ENCODE measurements around the gene XYLT2. TPM values are rescaled to one million over a fixed set of nuclear protein-coding genes. Genes with fewer than 3 reads are reported as not detected.

The XYLT2 gene
- total and polyA plus RNA-seq, 2 of the 13 experiments (the other 11 are each of a cell fraction or from before 2014, with no cell fraction given), result 17.0 to 22.1 TPM

DNA sequence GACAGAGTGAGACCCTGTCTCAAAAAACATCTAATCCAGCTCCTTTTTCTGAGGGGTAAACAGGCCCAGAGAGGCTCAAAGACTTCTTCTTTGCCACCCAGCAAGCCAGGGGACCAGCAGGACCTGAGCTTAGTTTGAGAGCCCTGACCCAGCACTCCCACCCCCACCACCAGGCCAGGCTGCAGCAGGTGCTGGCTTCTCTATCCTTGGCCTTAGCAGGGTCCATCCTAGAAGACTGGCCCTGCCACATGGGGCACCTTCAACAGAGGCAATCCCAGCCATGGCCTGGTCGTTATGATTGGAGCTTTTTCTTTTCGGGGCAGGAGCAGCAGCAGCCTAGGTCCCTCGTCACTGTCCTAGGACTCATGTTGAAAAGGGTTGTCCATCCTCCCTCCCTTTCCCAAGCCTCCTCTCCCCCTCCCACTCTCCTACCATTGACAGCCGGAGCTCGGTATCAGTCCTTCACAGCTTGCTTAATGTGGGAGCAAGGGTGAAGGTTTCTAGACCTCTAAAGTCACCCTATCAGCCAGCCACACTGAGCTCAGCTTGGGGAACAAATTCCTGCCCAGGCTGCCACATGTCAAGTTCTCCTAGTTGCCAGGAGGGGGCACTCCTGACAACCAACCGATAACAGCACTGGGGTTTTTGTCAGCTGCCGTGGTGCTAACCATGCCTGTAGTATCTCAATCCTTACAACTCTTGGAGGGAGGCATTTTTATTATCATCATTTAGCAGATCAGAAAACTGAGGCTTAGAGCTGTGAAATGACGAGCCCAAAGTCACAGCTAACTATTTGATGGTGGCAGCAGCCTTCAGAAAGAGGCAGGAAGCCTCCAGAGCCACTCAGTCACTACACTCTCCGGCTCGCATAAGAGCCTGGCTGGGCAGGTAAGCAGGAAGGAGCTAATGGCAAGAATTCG is 15.9 kb downstream of the XYLT2 start (continued):
- TF ChIP-seq, protein P1, sequence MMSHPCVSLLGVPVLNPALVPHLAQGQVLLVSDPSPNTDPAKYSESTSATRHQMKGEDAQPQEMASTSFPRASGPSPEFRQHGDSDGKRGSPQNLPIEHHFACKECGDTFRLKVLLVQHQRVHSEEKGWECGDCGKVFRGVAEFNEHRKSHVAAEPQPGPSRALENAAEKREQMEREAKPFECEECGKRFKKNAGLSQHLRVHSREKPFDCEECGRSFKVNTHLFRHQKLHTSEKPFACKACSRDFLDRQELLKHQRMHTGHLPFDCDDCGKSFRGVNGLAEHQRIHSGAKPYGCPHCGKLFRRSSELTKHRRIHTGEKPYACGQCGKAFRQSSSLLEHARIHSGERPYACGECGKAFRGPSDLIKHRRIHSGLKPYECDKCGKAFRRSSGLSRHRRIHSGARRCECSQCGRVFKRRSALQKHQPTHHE (CRISPR knock-in tag; IDR thresholded peaks at IDR 0.05; ENCODE audit: borderline replicate concordance), result no peak
- TF ChIP-seq BORCS8-MEF2B (CRISPR knock-in tag; IDR thresholded peaks at IDR 0.05), result no peak; the same call in 1 of the 2 replicates
- TF ChIP-seq ZFP37 (CRISPR knock-in tag; IDR thresholded peaks at IDR 0.05; ENCODE audit: borderline replicate concordance), result no peak
- no peak; the same call in 1 of the 2 replicates for TF ChIP-seq CBX5 (CRISPR knock-in tag; IDR thresholded peaks at IDR 0.05; ENCODE audit: borderline replicate concordance)
- no peak for TF ChIP-seq TOPORS (CRISPR knock-in tag; IDR thresholded peaks at IDR 0.05)
- TF ChIP-seq ZSCAN22 (CRISPR knock-in tag; IDR thresholded peaks at IDR 0.05), result no peak
- no peak for TF ChIP-seq ATF1 (CRISPR knock-in tag; IDR thresholded peaks at IDR 0.05)
- peak; percentile 88 for TF ChIP-seq SSRP1 (CRISPR knock-in tag; IDR thresholded peaks at IDR 0.05)
- TF ChIP-seq ZNF766 (CRISPR knock-in tag; IDR thresholded peaks at IDR 0.05; ENCODE audit: borderline replicate concordance), result 0 out of 2 replicates have a peak, but pooled peaks have one; percentile 12
- no peak for TF ChIP-seq CHD2 (IDR thresholded peaks at IDR 0.05; ENCODE audit: low read depth, low read length)
- TF ChIP-seq NFE2L2 (IDR thresholded peaks at IDR 0.05; ENCODE audit: low read length), result no peak
- TF ChIP-seq EP300 (IDR thresholded peaks at IDR 0.05; ENCODE audit: low read depth in 2 of 2, low read length in 2 of 2), result no peak
- no peak for TF ChIP-seq EP300 (CRISPR knock-in tag; IDR thresholded peaks at IDR 0.05; ENCODE audit: borderline replicate concordance)
- TF ChIP-seq RBAK (CRISPR knock-in tag; IDR thresholded peaks at IDR 0.05), result no peak
- TF ChIP-seq MED1 (CRISPR knock-in tag; IDR thresholded peaks at IDR 0.05), result no peak
- peak; percentile 27; the same call in 1 of the 2 replicates for TF ChIP-seq SPEN (CRISPR knock-in tag; IDR thresholded peaks at IDR 0.05; ENCODE audit: low read depth)
- TF ChIP-seq ZNF780A (CRISPR knock-in tag; IDR thresholded peaks at IDR 0.05), result no peak
- no peak for TF ChIP-seq AHR (CRISPR knock-in tag; IDR thresholded peaks at IDR 0.05)
- no peak for TF ChIP-seq TARDBP (CRISPR knock-in tag; IDR thresholded peaks at IDR 0.05)
- 0 out of 2 replicates have a peak, but pooled peaks have one; percentile 40 for TF ChIP-seq ZNF614 (CRISPR knock-in tag; IDR thresholded peaks at IDR 0.05; ENCODE audit: borderline replicate concordance)
- TF ChIP-seq TGIF2 (CRISPR knock-in tag; IDR thresholded peaks at IDR 0.05), result peak; percentile 91
- no peak for TF ChIP-seq NCOA1 (CRISPR knock-in tag; IDR thresholded peaks at IDR 0.05)
- TF ChIP-seq TSC22D2 (CRISPR knock-in tag; IDR thresholded peaks at IDR 0.05; ENCODE audit: borderline replicate concordance), result 0 out of 2 replicates have a peak, but pooled peaks have one; percentile 53
- no peak for TF ChIP-seq PTBP1 (IDR thresholded peaks at IDR 0.05; ENCODE audit: low read depth, low read length, poor library complexity, severe bottlenecking)
- no peak for TF ChIP-seq YEATS4 (CRISPR knock-in tag; IDR thresholded peaks at IDR 0.05; ENCODE audit: borderline replicate concordance)
- no peak for TF ChIP-seq MTF2 (CRISPR knock-in tag; IDR thresholded peaks at IDR 0.05; ENCODE audit: borderline replicate concordance)
- no peak for TF ChIP-seq SMARCE1 (IDR thresholded peaks at IDR 0.05; ENCODE audit: borderline replicate concordance)
- TF ChIP-seq ZNF777 (CRISPR knock-in tag; IDR thresholded peaks at IDR 0.05), result no peak
- no peak for TF ChIP-seq ZNF446 (CRISPR knock-in tag; IDR thresholded peaks at IDR 0.05)
- TF ChIP-seq, protein P2, sequence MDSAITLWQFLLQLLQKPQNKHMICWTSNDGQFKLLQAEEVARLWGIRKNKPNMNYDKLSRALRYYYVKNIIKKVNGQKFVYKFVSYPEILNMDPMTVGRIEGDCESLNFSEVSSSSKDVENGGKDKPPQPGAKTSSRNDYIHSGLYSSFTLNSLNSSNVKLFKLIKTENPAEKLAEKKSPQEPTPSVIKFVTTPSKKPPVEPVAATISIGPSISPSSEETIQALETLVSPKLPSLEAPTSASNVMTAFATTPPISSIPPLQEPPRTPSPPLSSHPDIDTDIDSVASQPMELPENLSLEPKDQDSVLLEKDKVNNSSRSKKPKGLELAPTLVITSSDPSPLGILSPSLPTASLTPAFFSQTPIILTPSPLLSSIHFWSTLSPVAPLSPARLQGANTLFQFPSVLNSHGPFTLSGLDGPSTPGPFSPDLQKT (CRISPR knock-in tag; IDR thresholded peaks at IDR 0.05; ENCODE audit: borderline replicate concordance), result no peak
- no peak for TF ChIP-seq ZSCAN31 (CRISPR knock-in tag; IDR thresholded peaks at IDR 0.05; ENCODE audit: low read depth)
- TF ChIP-seq TCF7L2 (IDR thresholded peaks at IDR 0.05; ENCODE audit: low read depth, low read length), result no peak

Data from HepG2 (cell line).